Liver (tissue), 3 donors: Measurements from ENCODE around the gene UIMC1.

Experiments
- CTCF ChIP-seq: fragments of 150-350 bp; IDR thresholded peaks from 2 replicates; pipeline ENCODE4 v1.5.1; 2017; ENCODE audit warnings: improper control_type of control experiment, low read depth, low read length; ENCODE audit not compliant: missing input control
- FOXA1 ChIP-seq: IDR thresholded peaks from 2 replicates; pipeline ENCODE4 v1.6.1; 2016; ENCODE audit warnings: antibody characterized with exemption
- GABPA ChIP-seq, 2 donors: IDR thresholded peaks in 1 of 2; conservative IDR thresholded peaks in 1 of 2; 2 replicates each; pipeline ENCODE4 v1.6.1; 2016; ENCODE audit warnings: antibody characterized with exemption in 2 of 2, mild to moderate bottlenecking in 1 of 2, moderate library complexity in 1 of 2
- MAX ChIP-seq: IDR thresholded peaks from 2 replicates; pipeline ENCODE4 v1.6.1; 2016; ENCODE audit warnings: antibody characterized with exemption
- RAD21 ChIP-seq, 2 donors: IDR thresholded peaks; 2 replicates each; pipeline ENCODE4 v1.6.1; 2016; ENCODE audit warnings: antibody characterized with exemption in 2 of 2, mild to moderate bottlenecking in 2 of 2
- REST ChIP-seq: IDR thresholded peaks from 2 replicates; pipeline ENCODE4 v1.6.1; 2016; ENCODE audit warnings: antibody characterized with exemption, mild to moderate bottlenecking
- SP1 ChIP-seq: IDR thresholded peaks from 2 replicates; pipeline ENCODE4 v1.6.1; 2018; ENCODE audit warnings: antibody characterized with exemption, mild to moderate bottlenecking
- donor health status: healthy.
- donor health status: healthy.

GRCh38 chr5:176891331-176891958 lies 115.1 kb downstream of the UIMC1 start:
- TF ChIP-seq CTCF = no peak
- TF ChIP-seq RAD21 (IDR thresholded peaks at IDR 0.05) = no peak
- TF ChIP-seq MAX = no peak
- no peak for TF ChIP-seq GABPA (IDR thresholded peaks at IDR 0.05 in 1 of 2, conservative IDR thresholded peaks at IDR 0.05 in 1 of 2)
- TF ChIP-seq REST = no peak
- TF ChIP-seq SP1 = no peak
- no peak for TF ChIP-seq FOXA1
